H1 (cell line): Measurements from ENCODE around the gene WASF3. TPM values are rescaled to one million over a fixed set of nuclear protein-coding genes. Genes with fewer than 3 reads are reported as not detected.

ENCODE experiments used
- CTCF ChIA-PET: fragments of 300-600 bp; sonication (Branson Sonifier 250); formaldehyde crosslinking; loops from one replicate; lab custom pipeline; 2021; ENCODE audit not compliant: partially characterized antibody; lab: Charles Lee
- POLR2A ChIA-PET: fragments of 300-600 bp; sonication (Branson Sonifier 250); formaldehyde crosslinking; loops from one replicate; lab custom pipeline; 2021; ENCODE audit warnings: inconsistent platforms; ENCODE audit not compliant: partially characterized antibody; lab: Charles Lee
- DNase-seq, 2 experiments: peaks; one replicate each; pipeline versions ENCODE4 v3.0.0 to v3.0.0-alpha.2; 2010 to 2022; ENCODE audit warnings: low spot score in 2 of 2, low read depth in 1 of 2, mixed read lengths in 1 of 2
- FAIRE-seq: peaks from 2 replicates; lab custom pipeline; 2011; peaks lifted over from hg19 to GRCh38; lab: Jason Lieb, UNC
- H2AFZ ChIP-seq: 2 replicates; pipeline ENCODE4 v1.8.1; 2012; ENCODE audit warnings: low read length, inconsistent platforms
- H2AK5ac ChIP-seq: 2 replicates; pipeline ENCODE4 v1.6.1; 2013; ENCODE audit warnings: low read depth, low read length
- H2BK120ac ChIP-seq: replicated peaks from 2 replicates; pipeline ENCODE3; 2013; ENCODE audit warnings: low read depth, low read length, inconsistent platforms
- H2BK12ac ChIP-seq: 2 replicates; pipeline ENCODE4 v1.6.1; 2013; ENCODE audit warnings: low read depth, low read length
- H2BK15ac ChIP-seq: 2 replicates; pipeline ENCODE4 v1.6.1; 2013; ENCODE audit warnings: low read length
- H2BK20ac ChIP-seq: 2 replicates; pipeline ENCODE4 v1.6.1; 2013; ENCODE audit warnings: low read length
- H2BK5ac ChIP-seq: 2 replicates; pipeline ENCODE4 v1.6.1; 2013; ENCODE audit warnings: low read depth, low read length
- H3K14ac ChIP-seq: 2 replicates; pipeline ENCODE4 v1.6.1; 2013; ENCODE audit warnings: inconsistent platforms; ENCODE audit not compliant: insufficient read length
- H3K18ac ChIP-seq: 2 replicates; pipeline ENCODE4 v1.6.1; 2013; ENCODE audit warnings: low read length; ENCODE audit errors: extremely low read depth
- H3K23ac ChIP-seq: 2 replicates; pipeline ENCODE4 v1.6.1; 2013; ENCODE audit warnings: inconsistent platforms; ENCODE audit not compliant: insufficient read length
- H3K23me2 ChIP-seq: 2 replicates; pipeline ENCODE4 v1.6.1; 2013; ENCODE audit warnings: low read depth, low read length
- H3K27ac ChIP-seq: 2 replicates; pipeline ENCODE4 v1.6.1; 2011; ENCODE audit warnings: low read depth, low read length, inconsistent platforms
- H3K27me3 ChIP-seq, 4 experiments: replicated peaks in 1 of 4; 1 replicate in 1 of 4; 2 replicates in 3 of 4; pipeline versions ENCODE4 v1.6.1 to v1.8.1; 2011 to 2013; ENCODE audit warnings: low read length in 3 of 4, mild to moderate bottlenecking in 3 of 4, inconsistent platforms in 2 of 4, mixed read lengths in 2 of 4, moderate library complexity in 1 of 4; ENCODE audit not compliant: control insufficient read depth in 3 of 4, insufficient read depth in 3 of 4; ENCODE audit errors: extremely low read depth in 1 of 4
- H3K36me3 ChIP-seq, 4 experiments: 2 replicates each; pipeline versions ENCODE4 v1.6.1 to v1.8.1; 2011 to 2013; ENCODE audit warnings: mild to moderate bottlenecking in 4 of 4, low read length in 3 of 4, moderate library complexity in 2 of 4, control low read depth in 1 of 4, inconsistent platforms in 1 of 4; ENCODE audit not compliant: insufficient read depth in 4 of 4, control insufficient read depth in 2 of 4
- H3K4ac ChIP-seq: replicated peaks from 2 replicates; pipeline ENCODE3; 2013; ENCODE audit warnings: low read length, low read depth, mixed read lengths, inconsistent platforms; ENCODE audit not compliant: insufficient read length
- H3K4me1 ChIP-seq, 4 experiments: replicated peaks in 1 of 4; 1 replicate in 1 of 4; 2 replicates in 3 of 4; pipeline versions ENCODE4 v1.6.1 to v1.8.1; 2011 to 2013; ENCODE audit warnings: low read length in 3 of 4, inconsistent platforms in 2 of 4, mixed read lengths in 1 of 4; ENCODE audit not compliant: insufficient read depth in 4 of 4, control insufficient read depth in 3 of 4
- H3K4me2 ChIP-seq, 2 experiments: 2 replicates each; pipeline versions ENCODE4 v1.6.1 to v1.8.1; 2011 to 2013; ENCODE audit warnings: low read depth in 2 of 2, low read length in 2 of 2, control low read depth in 1 of 2, inconsistent platforms in 1 of 2, mild to moderate bottlenecking in 1 of 2; ENCODE audit not compliant: insufficient read depth in 1 of 2
- H3K4me3 ChIP-seq, 4 experiments: fragments of 200-600, 300-600 bp in 1 of 4; sonication (generic), shearing (Covaris generic), sonication (Bioruptor Twin) in 1 of 4; 2 replicates each; pipeline versions ENCODE4 v1.5.1 to v1.8.1; 2011 to 2016; ENCODE audit warnings: low read length in 4 of 4, low read depth in 3 of 4, control low read depth in 2 of 4, inconsistent platforms in 2 of 4, mild to moderate bottlenecking in 2 of 4, mixed read lengths in 1 of 4, moderate library complexity in 1 of 4; ENCODE audit not compliant: insufficient read depth in 2 of 4; ENCODE audit errors: extremely low read depth in 1 of 4
- H3K56ac ChIP-seq: replicated peaks from 2 replicates; pipeline ENCODE3; 2013; ENCODE audit warnings: low read depth, mild to moderate bottlenecking, mixed read lengths, low read length, inconsistent platforms; ENCODE audit not compliant: insufficient read length
- H3K79me1 ChIP-seq: 2 replicates; pipeline ENCODE4 v1.6.1; 2013; ENCODE audit warnings: low read depth, low read length, control low read depth
- H3K79me2 ChIP-seq, 2 experiments: 2 replicates each; pipeline versions ENCODE4 v1.6.1 to v1.8.1; 2012 to 2013; ENCODE audit warnings: low read length in 2 of 2, mild to moderate bottlenecking in 2 of 2, inconsistent platforms in 1 of 2; ENCODE audit not compliant: insufficient read depth in 2 of 2, control insufficient read depth in 1 of 2
- H3K9ac ChIP-seq, 4 experiments: replicated peaks in 1 of 4; 1 replicate in 1 of 4; 2 replicates in 3 of 4; pipeline versions ENCODE4 v1.6.1 to v1.8.1; 2011 to 2013; ENCODE audit warnings: low read depth in 3 of 4, low read length in 3 of 4, control low read depth in 2 of 4, mild to moderate bottlenecking in 2 of 4, moderate library complexity in 2 of 4, inconsistent platforms in 1 of 4; ENCODE audit errors: extremely low read depth in 1 of 4
- H3K9me3 ChIP-seq, 2 experiments: 2 replicates each; pipeline versions ENCODE4 v1.6.1 to v1.8.1; 2012 to 2013; ENCODE audit warnings: mild to moderate bottlenecking in 2 of 2, moderate library complexity in 2 of 2, control low read depth in 1 of 2, inconsistent platforms in 1 of 2, low read depth in 1 of 2, low read length in 1 of 2, mixed read lengths in 1 of 2; ENCODE audit not compliant: insufficient read depth in 2 of 2
- H4K20me1 ChIP-seq, 2 experiments: replicated peaks in 1 of 2; 2 replicates each; pipeline versions ENCODE3 to v1.8.1; 2011 to 2013; ENCODE audit warnings: inconsistent platforms in 2 of 2, low read length in 2 of 2, mild to moderate bottlenecking in 1 of 2; ENCODE audit not compliant: insufficient read depth in 2 of 2, control insufficient read depth in 1 of 2
- H4K5ac ChIP-seq: 2 replicates; pipeline ENCODE4 v1.6.1; 2013; ENCODE audit warnings: low read length, low read depth, mixed read lengths, inconsistent platforms; ENCODE audit not compliant: insufficient read length
- H4K8ac ChIP-seq: 2 replicates; pipeline ENCODE4 v1.8.0; 2013; ENCODE audit warnings: mild to moderate bottlenecking, moderate library complexity, low read length, inconsistent platforms; ENCODE audit not compliant: insufficient read depth; ENCODE audit errors: extremely low read depth
- H4K91ac ChIP-seq: replicated peaks from 2 replicates; pipeline ENCODE3; 2013; ENCODE audit warnings: low read length, mixed read lengths, inconsistent platforms; ENCODE audit not compliant: insufficient read length
- EZH2 ChIP-seq: fragments of 200-600 bp; sonication (generic); IDR thresholded peaks from 2 replicates; pipeline ENCODE4 v1.7.1; 2012; ENCODE audit warnings: low read depth, mild to moderate bottlenecking, moderate library complexity, low read length, inconsistent platforms; ENCODE audit not compliant: severe bottlenecking
- NRF1 ChIP-seq: IDR thresholded peaks from 2 replicates; pipeline ENCODE4 v1.6.1; 2011; ENCODE audit warnings: mild to moderate bottlenecking, low read depth, low read length, improper control_type of control experiment
- RFX5 ChIP-seq: IDR thresholded peaks from 2 replicates; pipeline ENCODE4 v1.6.1; 2011; ENCODE audit warnings: low read depth, low read length, improper control_type of control experiment, borderline replicate concordance
- WGBS, 2 experiments: shearing (Covaris generic) in 1 of 2; methylation state at CpG; one replicate each; pipeline versions ENCODE4 v1.1.6 to v1.1.7; 2013 to 2015; ENCODE audit warnings: low lambda C conversion rate in 2 of 2, mixed read lengths in 2 of 2, inconsistent platforms in 1 of 2, low coverage in 1 of 2, missing lambda C conversion rate in 1 of 2; ENCODE audit not compliant: insufficient replicate concordance in 2 of 2, insufficient coverage in 1 of 2, insufficient read length in 1 of 2; ENCODE audit errors: extremely low coverage in 1 of 2, missing lambda C conversion rate in 1 of 2; 5-methylcytosine and 5-hydroxymethylcytosine counted together
- long read RNA-seq, 2 experiments: library from RNA in 1 of 2; library from capped mRNA in 1 of 2; stranded (forward); transcript quantifications; one replicate each; pipeline ENCODE4 v2.0.0, GENCODE V29; 2021; ENCODE audit warnings: inconsistent platforms in 1 of 2
- polyA minus RNA-seq, 3 experiments: library from RNA; depleted of rRNA, polyadenylated mRNA; stranded (reverse); fragments of >200 nt; gene quantifications; 1 replicate in 2 of 3; 2 replicates in 1 of 3; pipeline ENCODE4 v1.2.3, GENCODE V29; 2011
- polyA plus RNA-seq, 7 experiments: library from polyadenylated mRNA; depleted of rRNA in 3 of 7; stranded (reverse) in 5 of 7; unstranded in 2 of 7; fragments of >200 nt in 5 of 7; fragments of 200-250 nt in 2 of 7; gene quantifications; 1 replicate in 5 of 7; 2 replicates in 1 of 7; 4 replicates in 1 of 7; pipeline versions ENCODE4 v1.2.1 to v1.2.3, GENCODE V29; 2011 to 2013; ENCODE audit warnings: missing spikeins in 2 of 7, mixed read lengths in 2 of 7
- total RNA-seq: library from RNA; stranded (reverse); fragmentation: NEBNext Ultra II Directional; extraction: Animal tissue kit (Norgen Biotek cat#: 25700); gene quantifications from 2 replicates; pipeline ENCODE4 v1.2.1, GENCODE V29; 2021
- TF ChIP-seq, protein P1 (sequence below): IDR thresholded peaks from 2 replicates; pipeline ENCODE4 v1.6.1; 2011; ENCODE audit warnings: low read length, improper control_type of control experiment

WASF3 gene, protein sequence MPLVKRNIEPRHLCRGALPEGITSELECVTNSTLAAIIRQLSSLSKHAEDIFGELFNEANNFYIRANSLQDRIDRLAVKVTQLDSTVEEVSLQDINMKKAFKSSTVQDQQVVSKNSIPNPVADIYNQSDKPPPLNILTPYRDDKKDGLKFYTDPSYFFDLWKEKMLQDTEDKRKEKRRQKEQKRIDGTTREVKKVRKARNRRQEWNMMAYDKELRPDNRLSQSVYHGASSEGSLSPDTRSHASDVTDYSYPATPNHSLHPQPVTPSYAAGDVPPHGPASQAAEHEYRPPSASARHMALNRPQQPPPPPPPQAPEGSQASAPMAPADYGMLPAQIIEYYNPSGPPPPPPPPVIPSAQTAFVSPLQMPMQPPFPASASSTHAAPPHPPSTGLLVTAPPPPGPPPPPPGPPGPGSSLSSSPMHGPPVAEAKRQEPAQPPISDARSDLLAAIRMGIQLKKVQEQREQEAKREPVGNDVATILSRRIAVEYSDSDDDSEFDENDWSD
- 39.8 and 40.1 TPM in 2 replicates for total RNA-seq
- polyA plus RNA-seq (2011; rRNA removed): 15.4 and 18.7 TPM in 2 replicates
- polyA plus RNA-seq (2011; cell fraction: cytosol; rRNA removed): 15.3 TPM
- polyA plus RNA-seq (2011; cell fraction: nucleus; rRNA removed): 11.6 TPM
- 19.2 to 23.0 TPM (median 21.2 TPM) in 4 replicates for polyA plus RNA-seq (2012, experiment 1 of 2)
- 6.9 TPM for polyA plus RNA-seq (2012, experiment 2 of 2)
- polyA plus RNA-seq (2013, experiment 1 of 2): 15.1 TPM
- polyA plus RNA-seq (2013, experiment 2 of 2): 15.0 TPM
- polyA minus RNA-seq (2011; rRNA and poly(A)+ RNA removed): 14.1 and 20.0 TPM in 2 replicates
- 13.3 TPM for polyA minus RNA-seq (2011; cell fraction: cytosol; rRNA and poly(A)+ RNA removed)
- polyA minus RNA-seq (2011; cell fraction: nucleus; rRNA and poly(A)+ RNA removed): 8.9 TPM
- long read RNA-seq, experiment 1, partial matches to known transcripts: 40 of 40 reads
- long read RNA-seq, experiment 1, other reads (novel, unspliced or antisense): 0 of 40 reads
- long read RNA-seq, experiment 2, partial matches to known transcripts: 2 of 2 reads
- long read RNA-seq, experiment 2, other reads (novel, unspliced or antisense): 0 of 2 reads

DNA sequence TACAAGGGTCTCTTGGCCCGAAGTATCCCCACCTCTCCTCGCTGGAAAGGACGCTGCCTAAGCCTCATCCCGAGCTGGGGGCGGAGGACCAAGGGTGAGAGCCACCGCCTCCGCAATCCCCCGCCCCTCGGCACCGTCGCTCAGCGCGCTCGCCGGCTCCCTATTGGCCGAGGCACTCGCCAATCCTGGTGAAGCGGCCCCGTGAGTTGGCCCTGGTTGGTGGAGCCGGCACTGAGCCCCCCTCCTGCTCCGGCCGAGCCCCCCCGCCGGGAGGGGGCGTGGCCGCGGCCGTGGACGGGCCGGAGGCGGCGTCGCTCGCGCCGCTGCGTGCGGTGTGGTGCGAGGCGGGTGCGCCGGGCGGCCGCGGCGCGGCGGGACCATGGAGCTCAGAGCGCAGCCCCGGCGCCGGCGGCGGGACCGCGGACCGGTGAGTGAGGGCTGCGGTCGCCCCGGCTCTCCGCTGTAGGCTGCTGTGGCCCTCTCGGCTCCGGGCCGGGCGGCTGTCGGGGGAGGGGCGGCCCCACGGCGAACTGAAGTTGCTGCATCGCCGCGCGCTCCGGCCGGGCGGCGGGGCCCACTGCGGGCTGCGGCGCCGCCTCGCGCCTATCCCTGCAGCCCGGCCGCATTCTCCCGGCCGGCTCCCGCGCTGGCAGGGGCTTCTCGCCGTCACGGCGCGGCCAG lies at the start of gene WASF3:
Gene WASF3 (plus strand): TSS at position 291 of the 681 bp plus-strand sequence. CDS start 84,588 bp downstream, outside the sequence.
- Histone ChIP-seq H3K79me1 (peaks cover 2% of the 10 kb centered on the region; the same call in 1 of the 2 replicates), H4K91ac (no peak within 1 kb of the TSS), H3K4me2 (peak within 1 kb of the TSS; percentile 87 to 98), H3K18ac (peak within 1 kb of the TSS; percentile 9; the same call in 1 of the 2 replicates), H3K9ac (peak within 1 kb of the TSS; percentile 38 to 89 (median 56); a peak in 5 of 7 replicates), H3K36me3 (no peaks in the 10 kb centered on the region), H3K79me2 (peaks cover 4 to 39% of the 10 kb centered on the region in 2 experiments; a peak in 3 of 4 replicates), H2BK15ac (0 out of 2 replicates have a peak within 1 kb of the TSS, but pooled peaks have one; percentile 53), H3K4me1 (peaks cover 0 to 6% (median 4%) of the 10 kb centered on the region in 4 experiments; a peak in 5 of 7 replicates), H4K8ac (peak within 1 kb of the TSS; percentile 86), H2BK5ac (no peak within 1 kb of the TSS), H3K27me3 (peaks cover 0 to 4% (median 0%) of the 10 kb centered on the region in 4 experiments; a peak in 3 of 7 replicates), H2AK5ac (no peak within 1 kb of the TSS), H2BK20ac (no peak within 1 kb of the TSS), H4K20me1 (peaks cover 0 to 15% of the 10 kb centered on the region in 2 experiments), H3K27ac (no peak within 1 kb of the TSS), H3K14ac (no peak within 1 kb of the TSS), H2BK12ac (no peak within 1 kb of the TSS), H3K4me3 (peak within 1 kb of the TSS; percentile 51 to 95 (median 73)), H3K23ac (no peak within 1 kb of the TSS), H2AFZ (peak within 1 kb of the TSS; percentile 84; the same call in 1 of the 2 replicates), H3K4ac (no peak within 1 kb of the TSS), H3K9me3 (no peaks in the 10 kb centered on the region), H2BK120ac (no peak within 1 kb of the TSS), H4K5ac (no peak within 1 kb of the TSS), H3K56ac (no peak within 1 kb of the TSS), H3K23me2 (peaks cover 7% of the 10 kb centered on the region)
- ChIA-PET CTCF (interaction anchor here (0.6 to 1.8 kb wide), 4 partner anchors 48 to 284 kb away, joined by 3 to 9 read pairs (median 4); no protein-coding TSS in a partner anchor), POLR2A (interaction anchor here (1.3 to 1.4 kb wide), 2 partner anchors 39 to 56 kb away, joined by 3 to 9 read pairs; no protein-coding TSS in a partner anchor)
- peak; percentile 73 to 95 for DNase-seq
- WGBS, 2 experiments: 1% methylated on average over 25 of the region's 94 CpGs; no CpG with 5 or more reads in 1 of the 2 experiments
- FAIRE-seq: no peak
- TF ChIP-seq, protein P1, sequence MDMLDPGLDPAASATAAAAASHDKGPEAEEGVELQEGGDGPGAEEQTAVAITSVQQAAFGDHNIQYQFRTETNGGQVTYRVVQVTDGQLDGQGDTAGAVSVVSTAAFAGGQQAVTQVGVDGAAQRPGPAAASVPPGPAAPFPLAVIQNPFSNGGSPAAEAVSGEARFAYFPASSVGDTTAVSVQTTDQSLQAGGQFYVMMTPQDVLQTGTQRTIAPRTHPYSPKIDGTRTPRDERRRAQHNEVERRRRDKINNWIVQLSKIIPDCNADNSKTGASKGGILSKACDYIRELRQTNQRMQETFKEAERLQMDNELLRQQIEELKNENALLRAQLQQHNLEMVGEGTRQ: no peak
- TF ChIP-seq EZH2 (no peak), RFX5 (no peak), NRF1 (no peak)
